ENCODE data around the gene DGKH. TPM values are rescaled to one million over a fixed set of nuclear protein-coding genes. Genes with fewer than 3 reads are reported as not detected.
A peak's percentile ranks its signal among the peaks of the same experiment; 100 is the strongest.

Gene DGKH
- total and polyA plus RNA-seq, 8 donors = 0.61 to 41.5 (median 11.7) TPM

DNA sequence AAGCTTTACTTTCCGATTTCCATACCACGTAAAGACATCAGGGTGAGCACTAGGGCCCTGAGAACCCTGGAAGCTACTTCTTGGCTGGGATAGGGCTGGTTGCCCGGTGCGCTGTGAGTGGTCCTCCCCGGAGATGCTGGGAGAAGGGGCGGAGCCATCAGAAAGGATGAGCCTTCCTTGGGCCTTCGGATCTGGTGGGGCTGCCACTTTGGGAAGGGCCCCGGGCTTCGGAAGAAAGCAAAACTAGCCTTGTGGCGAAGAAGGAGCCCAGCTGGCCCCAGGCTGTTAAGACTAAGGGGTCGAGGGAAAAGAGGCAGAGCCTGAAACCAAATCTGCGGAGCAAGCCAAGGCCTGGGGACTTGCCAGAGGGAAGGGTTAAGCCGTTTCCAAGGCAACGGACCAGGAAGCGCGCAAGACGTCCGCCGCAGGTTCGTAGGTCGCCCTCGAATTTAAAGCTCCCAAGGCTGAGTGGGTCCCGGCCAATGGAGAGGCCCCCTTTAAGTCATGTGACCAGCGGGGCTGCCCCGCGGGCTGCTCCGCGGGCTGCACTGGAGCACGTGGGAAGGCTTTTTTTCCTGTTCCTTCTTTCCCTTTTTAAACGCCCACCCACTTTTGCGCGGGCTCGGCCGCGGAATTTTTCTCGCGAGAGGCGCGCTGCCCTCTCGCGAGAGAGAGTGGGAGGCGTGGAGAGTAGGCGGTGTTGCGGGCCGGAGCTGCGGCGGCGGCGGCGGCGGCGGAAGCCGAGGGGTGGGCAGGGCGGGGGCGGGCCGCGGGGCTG lies 223.1 kb downstream of the DGKH start:
- Histone ChIP-seq H3K27ac (peak overlapping the region; percentile 63 to 94 (median 92)), H3K9me3 (no peaks in the 10 kb centered on the region), H3K27me3 (no peaks in the 10 kb centered on the region), H3K4me3 (peak overlapping the region; percentile 83 to 94 (median 91)), H3K36me3 (no peaks in the 10 kb centered on the region), H3K4me1 (peaks cover 7 to 47% (median 37%) of the 10 kb centered on the region in 4 donors)
- peak; percentile 90 to 98 for DNase-seq
- intact Hi-C loops (cut with DNase I; ENCODE audit: low total_unique reads) = no loop called here
- 4 to 5% (median 5%) methylated on average over 35 to 55 of the region's 57 CpGs for WGBS, 5 donors
- TF ChIP-seq, protein P1, sequence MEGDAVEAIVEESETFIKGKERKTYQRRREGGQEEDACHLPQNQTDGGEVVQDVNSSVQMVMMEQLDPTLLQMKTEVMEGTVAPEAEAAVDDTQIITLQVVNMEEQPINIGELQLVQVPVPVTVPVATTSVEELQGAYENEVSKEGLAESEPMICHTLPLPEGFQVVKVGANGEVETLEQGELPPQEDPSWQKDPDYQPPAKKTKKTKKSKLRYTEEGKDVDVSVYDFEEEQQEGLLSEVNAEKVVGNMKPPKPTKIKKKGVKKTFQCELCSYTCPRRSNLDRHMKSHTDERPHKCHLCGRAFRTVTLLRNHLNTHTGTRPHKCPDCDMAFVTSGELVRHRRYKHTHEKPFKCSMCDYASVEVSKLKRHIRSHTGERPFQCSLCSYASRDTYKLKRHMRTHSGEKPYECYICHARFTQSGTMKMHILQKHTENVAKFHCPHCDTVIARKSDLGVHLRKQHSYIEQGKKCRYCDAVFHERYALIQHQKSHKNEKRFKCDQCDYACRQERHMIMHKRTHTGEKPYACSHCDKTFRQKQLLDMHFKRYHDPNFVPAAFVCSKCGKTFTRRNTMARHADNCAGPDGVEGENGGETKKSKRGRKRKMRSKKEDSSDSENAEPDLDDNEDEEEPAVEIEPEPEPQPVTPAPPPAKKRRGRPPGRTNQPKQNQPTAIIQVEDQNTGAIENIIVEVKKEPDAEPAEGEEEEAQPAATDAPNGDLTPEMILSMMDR (IDR thresholded peaks at IDR 0.05) = no peak
- TF ChIP-seq POLR2A (IDR thresholded peaks at IDR 0.05) (no peak), POLR2AphosphoS5 (IDR thresholded peaks at IDR 0.05) (peak in 2 of 3 donors; percentile 20 to 32), EP300 (IDR thresholded peaks at IDR 0.05) (no peak)

- Histone ChIP-seq H3K9me3 (no peaks in the 10 kb centered on the region), H3K36me3 (no peaks in the 10 kb centered on the region), H3K27ac (peak within 1 kb of the TSS; percentile 81 to 94 (median 92)), H3K4me3 (peak within 1 kb of the TSS; percentile 83 to 94 (median 91)), H3K27me3 (no peaks in the 10 kb centered on the region), H3K4me1 (peaks cover 7 to 49% (median 39%) of the 10 kb centered on the region in 4 donors)
- intact Hi-C loops (cut with DNase I; ENCODE audit: low total_unique reads) = no loop called here
- TF ChIP-seq POLR2A (IDR thresholded peaks at IDR 0.05) = no peak
- TF ChIP-seq, protein P1 (IDR thresholded peaks at IDR 0.05) = no peak
- no peak for TF ChIP-seq POLR2AphosphoS5 (IDR thresholded peaks at IDR 0.05)
- no peak for TF ChIP-seq EP300 (IDR thresholded peaks at IDR 0.05)
- DNase-seq = peak; percentile 45 to 84
- 0 to 1% (median 0%) methylated on average over 22 to 59 of the region's 59 CpGs for WGBS, 5 donors
These were observed 223.8 kb downstream of the DGKH start, which contains the start of gene AKAP11 for GRCh38 chr13:42272115-42272803. Gene AKAP11, plus strand, starts transcription at chr13:42272152. Its CDS starts 14,197 bp downstream, at chr13:42286349.

DNA sequence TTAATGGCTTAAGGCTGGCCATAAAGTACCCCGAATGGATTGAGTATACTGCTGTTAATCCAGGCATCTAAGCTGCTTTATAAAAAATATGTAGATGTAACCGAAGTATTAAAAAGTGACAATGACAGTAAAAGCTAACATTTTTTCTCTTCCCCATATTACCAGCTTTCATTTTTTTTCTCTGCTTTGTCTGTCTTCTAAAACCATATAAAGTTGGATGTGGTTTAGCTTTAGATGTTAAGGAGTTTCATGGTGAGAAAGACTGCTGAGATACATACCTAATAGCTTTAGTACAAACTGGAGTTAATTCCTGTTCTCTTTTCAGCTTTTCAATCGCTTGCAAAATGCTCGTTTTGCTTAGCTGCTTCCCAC lies 224.3 kb downstream of the DGKH start:
- peak overlapping the region; percentile 81 to 94 (median 92) for H3K27ac ChIP-seq

More for the DNA sequence above, 224.3 kb downstream of the DGKH start:
- TF ChIP-seq, protein P1 (IDR thresholded peaks at IDR 0.05) = no peak
- TF ChIP-seq POLR2AphosphoS5 (IDR thresholded peaks at IDR 0.05) = no peak
- no peak for TF ChIP-seq EP300 (IDR thresholded peaks at IDR 0.05)
- no peak for TF ChIP-seq POLR2A (IDR thresholded peaks at IDR 0.05)
- Histone ChIP-seq H3K36me3 (no peaks in the 10 kb centered on the region), H3K4me3 (peak overlapping the region; percentile 83 to 94 (median 91)), H3K27me3 (no peaks in the 10 kb centered on the region), H3K4me1 (peaks cover 7 to 49% (median 39%) of the 10 kb centered on the region in 4 donors), H3K9me3 (no peaks in the 10 kb centered on the region)
- DNase-seq = no peak
- WGBS, 5 donors = 3 to 10% (median 4%) methylated on average over 4 of the region's 4 CpGs
- intact Hi-C loops (cut with DNase I; ENCODE audit: low total_unique reads) = no loop called here
